HL-60/S4 (cell line): Measurements from ENCODE around the gene B3GNT8.
"Not testable (repeated sequence)": the region's sequence is repeated elsewhere in the genome, so short reads cannot be mapped to it uniquely, and the experiment has no call there.

ENCODE experiments used
- in situ Hi-C: fragments of 300-500 bp; cut with MboI; formaldehyde crosslinking; loops from 2 replicates; pipeline ENCODE4 v1.14.3; 2022; ENCODE audit warnings: low sequenced_read_pairs

The B3GNT8 gene

DNA sequence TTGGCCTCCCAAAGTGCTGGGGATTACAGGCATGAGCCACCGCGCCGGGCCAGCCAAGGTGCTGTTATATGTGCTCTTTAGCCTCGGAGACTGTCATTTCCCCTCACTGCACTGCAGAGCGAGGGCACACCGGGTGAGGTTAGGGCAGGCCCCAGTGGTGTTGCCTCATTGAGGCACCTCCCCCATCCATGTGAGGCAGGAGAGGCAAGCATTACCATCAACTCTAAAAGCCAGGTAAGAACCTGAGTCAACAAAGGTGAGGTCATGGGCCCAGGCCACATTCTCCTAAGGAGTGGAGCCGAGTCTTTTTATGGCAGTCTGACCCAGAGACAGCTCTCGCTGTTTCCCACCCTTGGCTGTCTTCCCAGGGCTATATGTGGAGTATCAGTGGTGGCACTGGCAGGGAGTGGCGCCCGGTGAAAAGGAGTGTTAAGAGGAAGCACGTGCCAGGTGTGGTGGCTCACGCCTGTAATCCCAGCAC lies 10.9 kb downstream of the B3GNT8 start:
- in situ Hi-C loops: no loop called here

DNA sequence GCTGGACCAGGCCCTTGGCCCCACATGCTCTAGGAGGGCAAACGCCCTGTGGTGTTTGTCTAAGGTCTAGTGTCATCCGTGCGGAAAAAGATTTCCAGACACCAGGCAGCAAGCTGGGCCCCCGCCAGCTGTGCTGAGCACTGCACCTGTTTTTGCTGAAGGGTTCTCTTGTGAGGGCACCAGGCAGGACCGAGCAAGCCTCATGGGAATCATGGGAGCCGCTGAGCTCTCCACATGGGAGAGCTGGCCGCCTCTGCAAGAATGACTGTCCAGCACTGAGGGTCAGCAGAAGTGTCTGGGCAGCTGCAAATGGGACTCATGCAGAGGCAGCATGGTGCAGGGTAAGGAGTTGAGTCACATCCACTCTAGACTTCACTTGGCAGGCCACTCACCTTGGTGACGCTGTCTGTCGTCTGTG lies 12.0 kb downstream of the B3GNT8 start:
- in situ Hi-C loops: no loop called here

DNA sequence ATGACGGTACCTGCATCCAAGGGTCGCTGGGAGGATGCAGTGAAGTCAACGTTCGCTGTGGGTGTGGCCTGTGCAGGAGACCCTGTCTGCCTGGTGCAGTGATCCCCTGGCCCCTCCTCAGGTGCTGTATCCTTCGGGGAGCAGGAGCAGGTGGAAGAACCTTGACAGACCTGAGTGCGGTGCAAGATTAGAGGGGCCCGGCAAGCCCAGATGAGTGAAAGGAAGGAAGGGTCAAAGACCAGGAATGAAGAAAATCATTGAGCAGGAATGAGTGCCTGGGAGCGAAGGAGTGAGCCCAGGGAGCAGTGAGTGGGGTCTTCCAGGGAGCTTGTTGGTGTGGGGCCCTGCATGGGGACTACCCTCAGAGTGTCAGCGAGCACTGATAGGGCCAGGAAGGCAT lies 12.7 kb downstream of the B3GNT8 start:
- in situ Hi-C loops: no loop called here

DNA sequence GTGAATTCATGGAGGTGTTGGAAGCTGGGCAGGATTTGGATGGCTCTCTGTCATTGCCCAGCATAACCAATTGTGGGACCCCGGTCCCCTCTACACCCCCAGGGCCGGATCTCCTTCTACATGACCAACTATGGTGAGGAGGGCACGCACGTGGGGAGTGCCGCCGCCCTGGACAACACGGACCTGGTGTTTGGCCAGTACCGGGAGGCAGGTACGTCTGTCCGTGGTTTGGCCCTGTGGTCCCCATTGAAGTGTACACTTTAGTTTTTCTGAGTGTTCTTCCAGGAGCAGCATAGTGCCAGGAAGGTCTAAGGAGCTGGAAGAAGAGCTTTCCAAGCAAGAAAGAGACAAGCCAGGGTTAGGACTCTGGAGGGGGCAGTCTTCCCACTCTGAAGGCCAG lies 13.2 kb downstream of the B3GNT8 start:
- in situ Hi-C loops: no loop called here

DNA sequence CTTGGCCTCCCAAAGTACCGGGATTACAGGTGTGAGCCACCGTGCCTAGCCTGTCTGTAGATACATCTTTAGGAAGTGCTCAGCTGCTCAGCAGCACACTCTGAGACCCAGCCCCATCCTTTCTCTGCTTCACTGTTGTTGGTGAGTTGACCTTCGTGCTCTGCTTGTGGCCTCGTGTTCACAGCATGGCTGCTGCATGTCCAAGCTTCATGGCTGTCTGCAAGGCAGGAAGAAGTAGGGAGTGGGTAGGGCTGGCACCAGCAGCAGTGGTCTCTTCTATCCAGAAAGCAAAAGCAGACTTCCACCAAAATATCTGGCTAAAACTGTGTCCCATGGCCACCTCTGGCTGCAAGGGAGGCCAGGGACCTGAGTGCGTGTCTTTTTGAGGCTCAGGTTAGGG lies 14.2 kb downstream of the B3GNT8 start:
- in situ Hi-C loops: no loop called here

DNA sequence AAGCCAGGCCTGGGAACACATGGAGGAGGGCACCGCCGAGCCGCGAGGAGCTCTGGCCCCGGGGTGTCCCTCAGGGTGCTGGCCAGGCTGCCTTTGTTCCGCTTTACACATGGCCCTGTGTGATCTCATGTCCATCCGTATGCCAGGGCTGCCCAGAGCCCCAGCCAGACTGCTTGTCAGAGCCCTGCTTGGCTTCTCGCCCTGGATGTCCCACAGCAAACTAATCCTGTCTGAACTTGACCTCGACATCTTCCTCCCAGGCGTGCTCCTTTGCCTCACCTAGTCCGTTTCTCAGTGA lies 15.3 kb downstream of the B3GNT8 start:
- in situ Hi-C loops: no loop called here

DNA sequence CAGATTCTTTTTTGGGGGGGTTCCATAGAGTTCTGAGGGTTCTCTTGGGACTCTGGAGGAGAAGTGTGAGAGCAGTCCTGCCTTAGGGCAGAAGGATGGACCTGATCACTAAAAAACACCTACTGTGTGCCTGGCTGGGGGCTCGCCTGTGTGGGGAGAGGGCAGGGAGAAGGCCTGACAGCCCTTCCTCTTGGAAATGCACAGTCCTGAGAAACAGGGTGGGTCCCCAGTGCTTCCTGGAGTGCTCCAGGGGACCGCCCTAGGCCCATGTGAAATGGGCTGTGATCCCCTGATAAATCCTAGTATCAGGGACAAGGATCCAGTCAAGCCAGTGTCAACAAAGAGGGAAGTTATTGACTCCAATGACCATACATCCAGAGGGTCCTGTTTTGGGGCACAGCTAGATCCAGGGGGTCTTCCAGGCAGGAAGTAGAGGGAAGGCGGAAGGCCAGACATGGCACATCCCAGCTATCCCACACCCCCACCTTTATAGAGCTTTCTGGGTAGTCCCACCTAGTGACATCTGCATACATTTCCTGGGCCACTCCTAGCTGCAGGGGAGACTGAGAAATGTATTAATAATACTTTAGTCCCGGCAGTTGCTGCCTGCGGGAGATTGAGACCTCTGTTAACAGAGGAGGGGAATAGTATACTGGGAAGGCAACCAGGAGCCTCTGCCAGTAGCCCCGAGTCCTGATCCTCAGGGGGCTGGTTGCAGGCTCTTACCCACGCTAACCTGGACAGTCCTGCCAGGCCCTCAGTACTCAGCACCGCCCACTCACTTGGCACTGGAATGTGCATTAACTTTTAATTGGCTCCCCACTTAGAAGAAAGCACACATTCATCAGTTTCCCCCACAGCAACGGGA lies 15.8 kb downstream of the B3GNT8 start:
- in situ Hi-C loops: no loop called here

DNA sequence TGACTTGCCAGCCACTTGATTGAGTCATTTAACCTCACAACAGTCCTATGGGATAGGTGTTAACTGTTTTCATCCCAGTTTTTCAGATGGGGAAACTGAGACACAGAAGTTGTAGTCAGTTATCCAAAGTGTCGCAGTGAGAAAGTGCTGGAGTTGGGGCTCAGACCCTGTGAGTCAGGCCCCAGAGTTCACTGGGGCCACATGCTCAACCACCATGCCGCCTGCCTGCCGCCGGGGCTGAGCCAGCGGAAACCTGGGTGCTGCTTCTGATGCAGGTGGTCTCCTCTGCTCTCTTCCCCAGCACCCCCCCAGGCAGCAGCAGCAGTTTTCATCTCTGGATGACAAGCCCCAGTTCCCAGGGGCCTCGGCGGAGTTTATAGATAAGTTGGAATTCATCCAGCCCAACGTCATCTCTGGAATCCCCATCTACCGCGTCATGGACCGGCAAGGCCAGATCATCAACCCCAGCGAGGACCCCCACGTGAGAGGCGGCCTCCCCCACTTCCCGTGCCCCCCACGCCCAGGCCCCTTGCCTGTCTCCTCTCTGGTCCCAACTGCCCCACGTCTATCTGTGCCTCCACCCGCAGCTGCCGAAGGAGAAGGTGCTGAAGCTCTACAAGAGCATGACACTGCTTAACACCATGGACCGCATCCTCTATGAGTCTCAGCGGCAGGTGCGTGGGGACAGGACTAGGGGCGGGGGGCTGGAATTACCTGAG lies 16.7 kb downstream of the B3GNT8 start:
- in situ Hi-C loops: no loop called here

DNA sequence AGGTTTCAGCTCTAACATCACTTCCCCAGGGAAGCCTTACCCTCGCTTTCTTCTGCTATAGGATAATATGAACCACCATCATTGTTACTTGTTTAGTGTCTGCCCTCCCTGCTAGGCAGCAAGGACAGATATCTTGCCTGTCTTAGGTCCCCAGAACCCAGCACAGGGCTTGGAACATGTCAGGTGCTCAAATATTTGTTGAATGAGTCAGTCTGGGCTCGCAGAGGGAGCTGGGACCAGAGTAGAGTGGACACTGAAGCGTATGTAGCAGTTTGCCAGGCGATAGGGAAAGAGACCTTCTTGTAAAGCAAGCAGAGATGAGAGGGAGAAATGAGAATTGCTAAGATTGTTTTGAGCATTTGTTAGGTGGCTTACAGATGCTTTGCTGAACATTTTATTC lies 17.9 kb downstream of the B3GNT8 start:
- in situ Hi-C loops: no loop called here

DNA sequence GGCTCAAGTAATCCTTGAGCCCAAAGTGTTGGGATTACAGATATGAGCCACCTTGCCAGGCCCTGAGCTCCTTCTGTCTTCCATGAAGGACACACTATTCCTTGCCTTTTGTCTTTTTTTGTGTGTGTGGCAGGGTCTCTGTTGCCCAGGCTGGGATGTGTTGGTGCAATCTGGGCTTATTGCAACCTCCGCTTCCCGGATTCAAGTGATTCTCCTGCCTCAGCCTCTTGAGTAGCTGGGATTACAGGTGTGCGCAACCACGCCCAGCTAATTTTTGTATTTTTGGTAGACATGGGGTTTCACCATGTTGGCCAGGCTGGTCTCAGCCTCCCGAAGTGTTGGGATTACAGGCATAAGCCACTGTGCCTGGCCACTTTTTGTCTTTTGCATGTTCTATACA lies 18.3 kb downstream of the B3GNT8 start:
- in situ Hi-C loops: not testable (repeated sequence)

DNA sequence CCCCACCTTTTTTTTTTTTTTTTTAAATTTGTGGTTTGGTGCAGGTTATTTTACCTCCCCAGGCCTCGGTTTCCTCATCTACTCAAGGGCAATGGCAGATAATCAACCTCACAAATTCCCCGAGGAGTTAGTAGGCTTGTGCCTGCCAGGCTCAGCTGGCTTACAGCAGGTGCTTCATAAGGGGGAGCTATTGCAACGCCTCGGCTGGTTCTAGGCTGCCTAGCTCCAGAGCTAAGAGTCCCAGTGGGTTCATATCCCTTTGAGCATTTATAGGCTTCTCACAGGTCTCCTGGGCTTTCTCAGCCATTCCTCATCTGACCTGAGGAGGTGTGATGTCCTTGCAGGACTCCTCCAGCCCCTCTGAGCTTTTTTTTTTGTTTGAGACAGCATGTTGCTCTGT lies 18.9 kb downstream of the B3GNT8 start:
- in situ Hi-C loops: no loop called here

DNA sequence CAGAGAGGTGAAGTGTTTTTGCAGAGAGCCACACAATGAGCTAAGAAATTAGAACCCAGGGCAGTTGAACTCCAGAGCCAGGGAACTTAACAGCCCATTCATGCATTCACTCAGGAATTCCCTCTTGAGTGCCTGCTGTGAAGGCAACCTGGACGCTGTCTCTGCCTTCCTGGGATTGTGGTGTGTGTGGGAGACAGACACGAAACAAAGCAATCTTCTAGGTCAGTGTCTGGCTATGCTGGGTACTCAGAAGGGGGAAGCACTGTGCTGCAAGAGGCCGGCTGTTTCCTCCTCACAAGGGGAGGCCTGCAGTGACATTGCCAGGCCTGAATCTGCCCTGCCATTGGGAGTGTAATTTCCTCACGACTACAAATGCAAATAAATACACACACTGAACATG lies 19.9 kb downstream of the B3GNT8 start:
- in situ Hi-C loops: no loop called here

DNA sequence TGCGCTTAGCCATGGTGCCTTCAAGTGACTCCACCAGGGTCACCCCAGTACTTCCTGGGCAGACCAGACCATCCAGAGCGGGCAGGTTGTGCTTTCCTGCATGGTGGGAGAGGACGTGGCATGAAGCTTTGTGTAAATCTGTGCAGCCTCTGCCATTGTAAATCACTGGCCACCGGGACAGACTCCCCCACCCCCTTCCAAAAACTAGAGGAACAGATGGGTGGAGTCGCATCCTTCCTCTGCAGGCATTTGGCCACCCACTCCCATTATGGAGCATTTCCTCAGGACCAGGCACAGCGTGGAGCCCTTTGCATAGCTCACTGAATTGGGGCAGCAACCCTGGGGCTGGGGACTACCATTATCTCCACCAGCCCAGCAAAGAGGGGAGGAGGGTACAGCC lies 21.4 kb downstream of the B3GNT8 start:
- in situ Hi-C loops: no loop called here

DNA sequence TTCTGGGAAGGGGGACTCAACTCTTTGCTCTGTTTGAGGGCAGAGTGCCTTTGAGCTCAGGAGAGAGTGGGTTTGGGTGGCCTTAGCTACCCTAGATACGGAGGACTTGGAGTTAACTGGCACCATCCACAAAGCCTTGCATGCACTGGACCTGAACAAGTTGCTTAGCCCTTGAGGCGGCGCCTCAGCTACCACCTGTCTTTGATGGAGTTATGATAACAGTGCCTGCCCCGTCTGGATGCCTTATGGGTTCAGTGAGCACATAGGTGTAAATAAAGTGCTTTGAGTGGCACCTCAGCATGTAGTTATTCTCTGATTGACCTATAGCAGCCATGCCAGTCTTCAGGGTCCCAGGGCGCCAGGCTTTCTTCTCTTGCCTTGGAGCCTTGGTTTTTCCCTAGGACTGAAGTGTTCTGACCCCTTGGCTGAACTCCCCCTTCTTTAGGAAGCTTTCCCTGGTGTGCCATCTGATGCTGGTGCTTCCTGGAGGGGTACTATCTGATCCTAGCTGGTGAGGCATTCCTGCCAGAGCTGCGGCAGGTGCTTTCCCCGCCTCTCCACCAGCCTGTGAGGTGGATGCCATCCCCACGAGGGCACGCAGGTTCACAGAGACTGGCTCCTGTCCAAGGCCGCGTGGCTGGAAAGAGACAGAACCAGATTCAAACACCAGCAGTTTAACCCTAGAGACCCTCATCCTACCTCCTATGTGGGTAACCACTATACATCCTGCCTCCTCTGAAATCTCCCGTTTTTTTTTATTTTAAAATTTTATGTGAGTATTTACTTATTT lies 23.8 kb downstream of the B3GNT8 start:
- in situ Hi-C loops: no loop called here

DNA sequence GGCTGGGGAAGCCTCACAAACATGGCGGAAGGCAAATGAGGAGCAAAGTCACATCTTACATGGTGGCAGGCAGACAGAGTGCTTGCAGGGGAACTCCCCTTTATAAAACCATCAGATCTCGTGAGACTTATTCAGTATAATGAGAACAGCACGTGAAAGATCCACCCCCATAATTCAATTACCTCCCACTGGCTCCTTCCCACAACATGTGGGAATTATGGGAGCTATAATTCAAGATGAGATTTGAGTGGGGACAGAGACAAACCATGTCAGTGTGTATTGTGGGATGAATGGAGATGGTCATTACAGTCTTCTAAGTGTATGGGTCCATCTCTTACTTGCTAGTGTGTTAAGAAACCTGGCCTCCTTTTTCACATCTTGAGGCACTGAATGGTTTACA lies 25.2 kb downstream of the B3GNT8 start:
- in situ Hi-C loops: no loop called here

DNA sequence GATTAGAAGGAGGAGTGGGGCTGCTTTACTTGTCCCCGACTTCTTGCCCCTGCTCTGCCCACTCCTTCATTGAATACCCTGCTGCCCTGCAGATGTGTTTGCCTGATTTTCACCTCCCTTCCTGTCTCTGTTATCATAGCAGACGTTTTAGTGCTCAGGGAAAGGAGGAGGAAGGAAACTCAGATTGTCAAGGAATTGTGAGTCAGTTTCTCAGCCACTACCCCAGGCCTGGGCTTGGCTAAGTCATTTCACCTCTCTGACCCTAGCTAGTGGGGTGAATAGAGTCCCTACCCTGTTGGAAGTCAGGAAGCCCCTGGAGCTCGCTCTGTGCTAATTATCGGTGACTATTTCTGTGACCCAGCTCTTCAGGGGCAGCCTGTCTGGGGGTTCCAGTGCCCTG lies 25.7 kb downstream of the B3GNT8 start:
- in situ Hi-C loops: no loop called here

DNA sequence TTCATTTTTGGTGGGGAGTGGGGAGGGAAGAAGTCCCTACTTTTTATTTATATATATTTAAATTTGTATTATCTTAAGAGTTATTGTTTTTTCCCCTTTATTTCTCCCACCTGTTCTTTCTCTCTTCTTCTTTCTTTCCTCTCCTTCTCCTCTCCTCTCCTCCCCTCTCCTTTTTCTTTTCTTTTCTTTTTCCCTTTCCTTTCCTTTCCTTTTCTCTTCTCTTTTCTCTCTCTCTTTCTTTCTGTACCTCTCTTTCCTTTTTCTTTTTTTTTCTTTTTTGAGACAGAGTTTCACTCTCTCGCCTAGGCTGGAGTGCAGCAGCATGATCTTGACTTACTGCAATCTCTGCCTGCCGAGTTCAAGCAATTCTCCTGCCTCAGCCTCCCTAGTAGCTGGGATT lies 27.6 kb downstream of the B3GNT8 start:
- in situ Hi-C loops: no loop called here

DNA sequence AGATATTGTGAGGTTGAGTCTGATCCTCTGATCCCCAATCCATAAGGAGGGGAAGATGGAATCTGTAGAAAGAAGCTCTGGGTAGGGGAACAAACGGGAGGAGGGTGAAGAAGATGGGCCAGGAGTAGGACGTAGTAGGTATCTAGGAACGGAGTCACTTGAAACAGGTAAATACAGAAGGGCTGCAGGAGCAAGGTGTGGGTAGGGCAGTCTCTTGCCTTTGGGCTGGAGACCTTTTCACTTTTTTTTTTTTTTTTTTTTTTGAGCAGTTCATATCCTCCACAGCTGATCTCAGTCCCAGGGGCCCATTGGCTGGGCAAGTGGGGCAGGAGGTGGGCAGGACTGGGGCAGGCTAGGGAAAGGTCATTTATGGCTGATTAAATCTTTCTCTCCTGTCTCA lies 28.1 kb downstream of the B3GNT8 start:
- in situ Hi-C loops: no loop called here

DNA sequence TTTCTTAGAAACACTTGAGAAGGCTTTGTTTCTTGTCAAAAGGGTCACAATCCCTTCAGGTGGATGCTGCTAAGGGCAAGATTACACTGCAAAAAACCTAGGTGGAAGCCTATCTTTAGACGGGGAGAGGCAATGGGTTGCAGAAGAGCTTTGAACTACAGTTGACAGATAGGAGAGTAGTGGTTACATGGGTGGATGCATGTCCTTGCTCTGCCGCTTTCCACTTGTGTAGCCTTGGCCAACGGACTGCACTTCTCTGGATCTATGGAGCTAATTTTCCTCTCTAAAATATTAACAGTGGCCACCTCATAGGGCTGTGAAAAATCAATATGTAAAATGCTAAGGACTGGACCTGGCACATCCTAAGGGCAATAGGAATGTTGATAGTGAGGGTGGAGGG lies 28.6 kb downstream of the B3GNT8 start:
- in situ Hi-C loops: no loop called here

DNA sequence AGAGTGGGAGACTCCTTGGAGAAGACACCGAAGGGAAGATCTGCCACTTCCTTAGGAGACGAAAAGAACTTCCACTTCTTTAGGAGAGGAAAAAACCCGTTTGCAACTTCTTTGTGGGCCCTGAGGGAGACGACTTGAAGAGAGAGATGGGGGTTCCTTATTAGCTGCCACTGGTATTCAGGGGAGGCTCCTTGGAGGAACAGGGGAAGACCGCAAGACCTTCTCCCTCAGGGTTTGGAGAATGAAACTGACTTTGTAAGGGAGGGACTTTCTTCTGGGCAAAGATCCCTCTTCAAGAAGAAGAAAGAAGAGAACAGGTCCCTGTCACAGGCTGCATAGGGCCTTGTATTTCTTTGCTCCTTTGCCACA lies 29.1 kb downstream of the B3GNT8 start:
- in situ Hi-C loops: no loop called here

DNA sequence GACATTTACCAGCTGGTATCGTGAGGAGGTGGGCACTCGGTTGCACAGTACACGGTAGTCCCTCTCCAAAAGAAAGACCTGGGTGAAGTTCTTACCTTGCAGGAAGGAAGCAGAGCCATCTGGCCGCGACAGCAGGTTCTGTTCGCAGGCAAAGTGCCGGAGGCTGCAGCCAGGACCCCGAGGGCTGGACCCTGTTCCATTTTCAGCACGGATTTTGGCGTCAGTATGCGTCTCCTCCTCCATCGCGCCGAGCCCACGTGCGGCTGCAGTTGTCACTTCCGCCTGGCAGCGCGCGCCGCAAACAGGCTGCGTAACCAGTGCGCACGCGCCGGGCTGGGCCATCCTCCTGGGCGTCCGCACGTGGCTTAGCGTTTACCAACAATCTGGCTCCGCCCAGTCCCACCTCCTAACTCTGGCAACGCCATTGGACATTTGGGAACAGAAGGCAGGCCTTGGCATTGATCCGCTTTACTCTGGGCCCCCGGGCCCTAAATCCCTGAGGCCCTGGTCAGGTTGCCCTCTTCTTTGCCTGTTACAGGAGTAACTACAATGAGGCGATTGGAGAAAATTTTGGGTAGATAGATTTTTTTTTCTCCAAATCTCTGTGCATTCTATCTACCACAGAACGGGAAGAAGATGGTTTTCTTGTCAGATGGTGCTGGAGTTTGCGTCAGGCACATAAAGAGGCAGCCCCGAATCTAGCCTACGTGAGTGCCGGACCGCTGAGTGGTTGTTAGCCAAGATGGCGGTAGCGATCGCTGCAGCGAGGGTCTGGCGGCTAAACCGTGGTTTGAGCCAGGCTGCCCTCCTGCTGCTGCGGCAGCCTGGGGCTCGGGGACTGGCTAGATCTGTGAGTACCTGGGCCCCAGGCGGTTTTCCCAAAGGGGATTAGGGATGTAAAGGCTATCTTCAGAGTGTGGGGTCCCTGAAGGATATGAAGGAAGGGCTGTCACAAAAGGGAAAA lies 29.8 kb downstream of the B3GNT8 start, which contains the start of the genes BCKDHA and EXOSC5:
Gene BCKDHA, plus strand, starts transcription at position 733 of the 964 bp plus-strand sequence. Its CDS starts 10 bp downstream, at position 743.
Gene EXOSC5, minus strand, starts transcription at position 274 of the 964 bp plus-strand sequence. Its CDS starts 31 bp downstream, at position 243.
- in situ Hi-C loops: no loop called here
